ENCODE measurements around the gene EEIG1. TPM values are rescaled to one million over a fixed set of nuclear protein-coding genes. Genes with fewer than 3 reads are reported as not detected.

The EEIG1 gene
- total and polyA plus RNA-seq, 2 experiments from 2014 or later = 11.2 to 22.4 TPM

GRCh38 chr9:127935765-127936221 lies 45.0 kb downstream of the EEIG1 start (continued):
- TF ChIP-seq REST (IDR thresholded peaks at IDR 0.05; ENCODE audit: unreplicated experiment) (no peak), ZNF114 (CRISPR knock-in tag; IDR thresholded peaks at IDR 0.05) (no peak)

DNA sequence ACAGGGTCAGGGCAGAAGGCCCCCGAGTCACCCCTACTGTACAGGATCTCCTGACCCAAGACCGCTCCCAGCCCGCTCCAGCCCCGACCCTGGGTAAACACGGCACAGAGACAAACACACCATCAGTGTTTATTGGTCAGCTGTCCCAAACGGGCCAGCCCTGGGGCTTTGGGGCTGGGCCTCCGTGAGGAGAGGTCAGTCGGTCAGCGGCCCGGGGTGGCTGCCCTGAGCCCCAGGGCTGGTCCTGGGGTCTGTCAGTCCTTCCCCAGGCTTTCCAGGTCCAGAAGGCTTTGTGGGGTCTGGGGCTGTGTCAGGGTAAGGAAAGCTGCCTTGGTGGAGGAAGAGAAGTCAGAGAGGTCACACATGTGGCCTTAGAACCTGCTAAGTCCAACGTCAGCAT lies 45.8 kb downstream of the EEIG1 start:
- TF ChIP-seq ETS1 (IDR thresholded peaks at IDR 0.05) = no peak
- TF ChIP-seq POLR2AphosphoS5 (IDR thresholded peaks at IDR 0.05; ENCODE audit: low read depth) = no peak
- TF ChIP-seq EZH2phosphoT487 (IDR thresholded peaks at IDR 0.05; ENCODE audit: unreplicated experiment) = no peak
- no peak for TF ChIP-seq ZNF331 (CRISPR knock-in tag; IDR thresholded peaks at IDR 0.05; ENCODE audit: low read depth)
- TF ChIP-seq CREB1 (CRISPR knock-in tag; IDR thresholded peaks at IDR 0.05; ENCODE audit: low read depth) = no peak
- TF ChIP-seq EZH2 (IDR thresholded peaks at IDR 0.05; ENCODE audit: low read depth, unreplicated experiment) = no peak
- no peak for TF ChIP-seq REST (IDR thresholded peaks at IDR 0.05; ENCODE audit: unreplicated experiment)
- TF ChIP-seq ZNF114 (CRISPR knock-in tag; IDR thresholded peaks at IDR 0.05) = no peak
- no peak for TF ChIP-seq STAT1 (IDR thresholded peaks at IDR 0.05; ENCODE audit: unreplicated experiment)
- peaks cover 7% of the 10 kb centered on the region for H3K79me2 ChIP-seq (replicated peaks; ENCODE audit: insufficient read depth)
- peak overlapping the region; percentile 40; the same call in 1 of the 3 replicates for H3K4me3 Mint-ChIP-seq
- no peak overlapping the region for H3K4me2 ChIP-seq
- H3K27me3 Mint-ChIP-seq (ENCODE audit: insufficient read depth, low read depth, poor library complexity) = peaks cover 35% of the 10 kb centered on the region
- no peaks in the 10 kb centered on the region; the same call in 1 of the 3 replicates for H3K9me3 Mint-ChIP-seq
- no peak overlapping the region for H3K4me3 ChIP-seq
- H4K20me1 ChIP-seq (replicated peaks; ENCODE audit: insufficient read depth) = peaks cover 8% of the 10 kb centered on the region
- peaks cover 7% of the 10 kb centered on the region; the same call in 1 of the 3 replicates for H3K36me3 Mint-ChIP-seq (ENCODE audit: low read depth)
- H3F3A ChIP-seq (replicated peaks; ENCODE audit: low read depth) = peaks cover 19% of the 10 kb centered on the region
- DNase-seq (ENCODE audit: low spot score) (no peak), ATAC-seq (no peak)
- H3K27ac ChIP-seq (ENCODE audit: low read depth) = no peak overlapping the region
- H3K4me1 Mint-ChIP-seq = peaks cover 36% of the 10 kb centered on the region
- no peaks in the 10 kb centered on the region for H3K36me3 ChIP-seq (ENCODE audit: insufficient read depth)
- no peaks in the 10 kb centered on the region for H3K9me2 ChIP-seq (ENCODE audit: insufficient read depth)
- H3K4me1 ChIP-seq (ENCODE audit: insufficient read depth) = peaks cover 28% of the 10 kb centered on the region
- H3K27ac Mint-ChIP-seq = no peak overlapping the region
- no peaks in the 10 kb centered on the region for H3K27me3 ChIP-seq (ENCODE audit: insufficient read depth)
- H2AFZ ChIP-seq = no peak overlapping the region
